BLaER1 treated with 17β-estradiol and CSF1 and Interleukin-3, amounts not matched to agents 10 nM and 100 nM (cell line): ENCODE results near the gene LRRTM3.

Experiments
- H3K27ac ChIP-seq, 11 experiments: shearing (Covaris generic); formaldehyde crosslinking; 2 replicates each; pipeline ENCODE4 v1.8.1; 2022
- H3K27me3 ChIP-seq, 11 experiments: shearing (Covaris generic); formaldehyde crosslinking; 2 replicates each; pipeline ENCODE4 v1.8.1; 2022
- H3K36me3 ChIP-seq, 11 experiments: shearing (Covaris generic); formaldehyde crosslinking; 2 replicates each; pipeline ENCODE4 v1.8.1; 2022
- H3K4me1 ChIP-seq, 10 experiments: shearing (Covaris generic); formaldehyde crosslinking; 2 replicates each; pipeline ENCODE4 v1.8.1; 2022
- H3K4me2 ChIP-seq, 11 experiments: shearing (Covaris generic); formaldehyde crosslinking; 2 replicates each; pipeline ENCODE4 v1.8.1; 2022
- H3K4me3 ChIP-seq, 10 experiments: shearing (Covaris generic); formaldehyde crosslinking; 2 replicates each; pipeline ENCODE4 v1.8.1; 2022
- H3K9ac ChIP-seq, 11 experiments: shearing (Covaris generic); formaldehyde crosslinking; 2 replicates each; pipeline ENCODE4 v1.8.1; 2022
- H3K9me3 ChIP-seq, 11 experiments: shearing (Covaris generic); formaldehyde crosslinking; replicated peaks in 1 of 11; 2 replicates each; pipeline ENCODE4 v1.8.1; 2022
- H4K20me1 ChIP-seq, 11 experiments: shearing (Covaris generic); formaldehyde crosslinking; 2 replicates each; pipeline ENCODE4 v1.8.1; 2022
- Cebpa-rat ChIP-seq, 11 experiments: shearing (Covaris generic); IDR thresholded peaks; 2 replicates each; pipeline ENCODE4 v1.8.1; 2022

The LRRTM3 gene

GRCh38 chr10:67004690-67005089, 78.9 kb downstream of the LRRTM3 start:
- H3K4me3 ChIP-seq, result no peak overlapping the region
- H3K4me2 ChIP-seq, result peak overlapping the region in 7 of 11 experiments; percentile 2 to 65 (median 42); a peak in 11 of 22 replicates
- H4K20me1 ChIP-seq, result no peaks in the 10 kb centered on the region
- H3K9me3 ChIP-seq, result no peaks in the 10 kb centered on the region
- H3K27me3 ChIP-seq, result no peaks in the 10 kb centered on the region
- TF ChIP-seq Cebpa-rat (IDR thresholded peaks at IDR 0.05), result no peak
- H3K36me3 ChIP-seq, result no peaks in the 10 kb centered on the region
- H3K4me1 ChIP-seq, result peaks cover 0 to 37% (median 7%) of the 10 kb centered on the region in 10 experiments; a peak in 12 of 20 replicates
- peak overlapping the region in 3 of 11 experiments; percentile 3 to 24 (median 17); a peak in 3 of 22 replicates for H3K27ac ChIP-seq
- no peak overlapping the region for H3K9ac ChIP-seq

- no peaks in the 10 kb centered on the region for H3K36me3 ChIP-seq
- no peak overlapping the region for H3K27ac ChIP-seq
- no peaks in the 10 kb centered on the region for H3K27me3 ChIP-seq
- TF ChIP-seq Cebpa-rat (IDR thresholded peaks at IDR 0.05), result no peak
- no peak overlapping the region for H3K4me3 ChIP-seq
- no peak overlapping the region for H3K9ac ChIP-seq
- H3K4me2 ChIP-seq, result peak overlapping the region in 5 of 11 experiments; percentile 5 to 65 (median 42); a peak in 6 of 22 replicates
- no peaks in the 10 kb centered on the region for H3K9me3 ChIP-seq
- H4K20me1 ChIP-seq, result no peaks in the 10 kb centered on the region
- H3K4me1 ChIP-seq, result peaks cover 0 to 37% (median 7%) of the 10 kb centered on the region in 10 experiments; a peak in 12 of 20 replicates
Measured at GRCh38 chr10:67005981-67006380, 80.1 kb downstream of the LRRTM3 start.

DNA sequence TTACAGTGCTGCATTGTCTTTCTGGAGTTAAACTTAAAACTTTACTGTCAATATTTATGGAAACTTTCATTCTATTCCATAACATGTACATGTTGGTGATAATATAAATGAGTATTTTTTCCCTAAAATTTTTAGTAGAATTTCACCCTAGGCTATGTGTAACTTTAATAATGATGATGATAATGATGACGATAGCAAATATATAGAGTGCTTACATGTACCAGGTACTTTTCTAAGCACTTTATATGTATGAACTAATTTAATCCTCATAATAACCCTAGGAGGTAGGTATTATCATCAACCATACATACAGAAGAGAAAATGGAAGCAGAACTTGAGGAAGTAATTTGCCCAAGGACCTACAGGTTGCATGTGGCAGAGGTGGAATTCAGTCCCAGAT, 85.6 kb downstream of the LRRTM3 start:
- Histone ChIP-seq H3K36me3 (no peaks in the 10 kb centered on the region), H3K9me3 (no peaks in the 10 kb centered on the region)
- TF ChIP-seq Cebpa-rat (IDR thresholded peaks at IDR 0.05), result no peak

DNA sequence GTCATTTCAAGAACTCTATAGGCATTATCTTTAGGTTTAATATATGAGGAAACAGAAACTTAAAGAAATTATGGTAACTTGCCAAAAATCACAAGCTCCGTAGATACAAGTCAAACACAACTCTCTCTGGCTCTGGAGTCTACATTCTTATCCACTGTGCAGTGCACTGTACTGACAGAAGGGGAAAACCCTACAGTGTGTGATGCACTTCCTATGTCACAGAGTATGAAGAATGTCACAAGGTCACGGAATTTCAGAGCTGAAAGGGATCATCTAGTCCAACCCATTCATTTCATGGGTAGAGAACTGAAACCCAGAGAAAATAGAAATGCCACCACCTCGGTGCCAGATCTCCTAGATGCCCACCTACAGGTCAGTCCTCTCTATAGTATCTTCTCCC, 86.1 kb downstream of the LRRTM3 start:
- no peaks in the 10 kb centered on the region for H3K36me3 ChIP-seq
- H3K27ac ChIP-seq, result no peak overlapping the region
- peak overlapping the region in 2 of 11 experiments; percentile 3 to 47; a peak in 3 of 22 replicates for H3K4me2 ChIP-seq
- H4K20me1 ChIP-seq, result no peaks in the 10 kb centered on the region
- peaks cover 0 to 37% (median 0%) of the 10 kb centered on the region in 10 experiments; a peak in 6 of 20 replicates for H3K4me1 ChIP-seq
- H3K4me3 ChIP-seq, result no peak overlapping the region
- H3K9me3 ChIP-seq, result no peaks in the 10 kb centered on the region
- no peak overlapping the region for H3K9ac ChIP-seq
- H3K27me3 ChIP-seq, result no peaks in the 10 kb centered on the region
- TF ChIP-seq Cebpa-rat (IDR thresholded peaks at IDR 0.05), result no peak

More for the DNA sequence above, 85.6 kb downstream of the LRRTM3 start:
- Histone ChIP-seq H3K4me3 (no peak overlapping the region), H3K27ac (no peak overlapping the region), H3K4me2 (peak overlapping the region in 2 of 11 experiments; percentile 3 to 47; a peak in 3 of 22 replicates), H3K9ac (no peak overlapping the region), H3K27me3 (no peaks in the 10 kb centered on the region), H3K4me1 (peaks cover 0 to 40% (median 0%) of the 10 kb centered on the region in 10 experiments; a peak in 6 of 20 replicates), H4K20me1 (no peaks in the 10 kb centered on the region)

GRCh38 chr10:67015225-67015624, 89.4 kb downstream of the LRRTM3 start:
- H3K36me3 ChIP-seq, result no peaks in the 10 kb centered on the region
- H3K9ac ChIP-seq, result no peak overlapping the region
- no peaks in the 10 kb centered on the region for H4K20me1 ChIP-seq
- peak overlapping the region in 2 of 11 experiments; percentile 16 to 32; a peak in 4 of 22 replicates for H3K27ac ChIP-seq
- H3K4me3 ChIP-seq, result no peak overlapping the region
- H3K27me3 ChIP-seq, result no peaks in the 10 kb centered on the region
- TF ChIP-seq Cebpa-rat (IDR thresholded peaks at IDR 0.05), result no peak
- peaks cover 0 to 35% (median 0%) of the 10 kb centered on the region in 10 experiments; a peak in 6 of 20 replicates for H3K4me1 ChIP-seq
- peak overlapping the region in 4 of 11 experiments; percentile 19 to 63 (median 34); a peak in 5 of 22 replicates for H3K4me2 ChIP-seq
- H3K9me3 ChIP-seq, result no peaks in the 10 kb centered on the region

DNA sequence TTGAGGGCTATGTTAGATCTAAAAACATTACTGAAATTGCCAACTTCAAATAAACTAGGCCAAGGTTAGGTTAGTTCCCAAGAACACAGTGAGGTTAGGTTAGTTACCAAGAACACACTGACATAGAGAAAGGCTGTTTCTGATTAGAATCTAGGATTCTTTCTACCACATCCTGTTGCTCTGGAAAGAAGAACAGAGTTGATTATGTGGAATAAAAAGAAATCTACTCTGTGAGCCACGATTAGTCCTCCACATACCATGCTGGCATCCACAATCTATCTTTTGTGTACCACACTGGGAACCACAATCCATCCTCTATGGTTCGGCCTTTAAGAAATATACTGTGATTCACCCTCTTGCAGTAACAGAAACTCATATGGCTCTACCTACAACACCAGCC, 91.4 kb downstream of the LRRTM3 start:
- no peak for TF ChIP-seq Cebpa-rat (IDR thresholded peaks at IDR 0.05)
- Histone ChIP-seq H3K36me3 (no peaks in the 10 kb centered on the region), H3K4me1 (peaks cover 0 to 28% (median 0%) of the 10 kb centered on the region in 10 experiments; a peak in 6 of 20 replicates), H3K27ac (no peak overlapping the region), H4K20me1 (no peaks in the 10 kb centered on the region), H3K9ac (no peak overlapping the region), H3K9me3 (no peaks in the 10 kb centered on the region), H3K4me2 (no peak overlapping the region), H3K27me3 (no peaks in the 10 kb centered on the region), H3K4me3 (no peak overlapping the region)

DNA sequence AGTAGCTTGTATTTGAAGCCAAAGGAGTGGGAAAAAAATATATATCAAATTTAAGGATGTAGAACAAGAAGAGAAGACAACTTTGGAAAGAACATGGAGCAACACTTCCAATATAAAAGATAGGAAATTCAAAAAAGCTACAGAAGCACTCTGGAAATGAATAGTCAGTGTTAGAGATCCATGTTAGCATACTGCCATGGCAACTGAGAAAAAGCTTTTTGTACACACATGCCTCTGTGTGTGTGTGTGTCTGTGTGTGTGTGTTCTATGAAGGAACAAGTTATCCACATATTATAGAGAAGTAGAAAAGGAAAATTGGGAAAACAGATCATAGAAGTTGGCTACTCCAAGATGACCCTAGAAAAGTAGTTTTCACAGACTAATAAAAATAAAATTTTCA, 96.3 kb downstream of the LRRTM3 start:
- H3K27me3 ChIP-seq, result no peaks in the 10 kb centered on the region
- no peak overlapping the region for H3K27ac ChIP-seq
- H4K20me1 ChIP-seq, result no peaks in the 10 kb centered on the region
- H3K9me3 ChIP-seq, result no peaks in the 10 kb centered on the region
- H3K9ac ChIP-seq, result no peak overlapping the region
- no peaks in the 10 kb centered on the region for H3K4me1 ChIP-seq
- H3K4me2 ChIP-seq, result no peak overlapping the region
- H3K36me3 ChIP-seq, result no peaks in the 10 kb centered on the region
- H3K4me3 ChIP-seq, result no peak overlapping the region
- no peak for TF ChIP-seq Cebpa-rat (IDR thresholded peaks at IDR 0.05)

DNA sequence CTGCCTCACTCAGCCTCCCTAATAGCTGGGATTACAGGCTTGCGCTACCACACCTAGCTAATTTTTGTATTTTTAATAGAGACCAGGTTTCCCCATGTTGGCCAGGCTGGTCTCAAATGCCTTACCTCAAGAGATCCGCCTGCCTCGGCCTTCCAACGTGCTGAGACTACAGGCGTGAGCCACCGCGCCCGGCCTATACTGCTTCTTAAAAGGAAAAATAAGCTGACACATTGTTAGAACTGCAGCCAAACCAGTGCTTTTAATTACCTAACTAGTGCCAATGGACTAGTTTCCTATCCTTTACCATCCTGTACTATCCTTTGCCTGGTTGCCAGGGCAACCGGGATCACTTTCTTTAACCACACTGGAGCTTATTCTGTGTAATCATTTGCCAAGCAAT, 108.0 kb downstream of the LRRTM3 start:
- Histone ChIP-seq H4K20me1 (no peaks in the 10 kb centered on the region), H3K4me2 (no peak overlapping the region), H3K27me3 (no peaks in the 10 kb centered on the region), H3K9ac (no peak overlapping the region), H3K4me3 (no peak overlapping the region), H3K27ac (no peak overlapping the region), H3K36me3 (no peaks in the 10 kb centered on the region), H3K4me1 (peaks cover 0 to 19% (median 4%) of the 10 kb centered on the region in 10 experiments; a peak in 9 of 20 replicates), H3K9me3 (no peaks in the 10 kb centered on the region)
- TF ChIP-seq Cebpa-rat (IDR thresholded peaks at IDR 0.05), result no peak

DNA sequence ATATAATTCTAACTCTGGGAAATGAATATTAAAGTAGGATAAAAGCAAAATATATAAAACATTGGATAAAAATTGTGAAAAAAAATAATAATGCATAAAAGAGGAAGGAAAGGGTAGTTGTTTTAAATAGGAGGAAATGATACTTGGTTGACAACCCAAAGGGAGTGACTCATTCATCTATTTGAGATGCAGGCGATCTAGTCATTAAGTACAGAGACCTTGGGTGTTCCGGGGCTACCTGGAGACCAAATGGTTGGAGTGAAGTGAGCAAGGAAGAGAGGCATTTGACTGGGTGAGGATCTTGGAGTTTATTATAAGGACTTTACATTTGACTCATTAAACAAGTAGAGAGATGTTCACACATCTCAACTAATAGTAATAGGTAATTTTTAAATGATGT, 111.0 kb downstream of the LRRTM3 start:
- no peak for TF ChIP-seq Cebpa-rat (IDR thresholded peaks at IDR 0.05)
- Histone ChIP-seq H3K4me2 (peak overlapping the region in 4 of 11 experiments; percentile 39 to 72 (median 56); a peak in 7 of 22 replicates), H3K4me3 (no peak overlapping the region), H3K36me3 (no peaks in the 10 kb centered on the region), H3K27ac (no peak overlapping the region; a peak in 1 of 22 replicates), H4K20me1 (no peaks in the 10 kb centered on the region), H3K9ac (no peak overlapping the region), H3K27me3 (no peaks in the 10 kb centered on the region), H3K4me1 (peaks cover 0 to 19% (median 4%) of the 10 kb centered on the region in 10 experiments; a peak in 9 of 20 replicates), H3K9me3 (no peaks in the 10 kb centered on the region)

- Histone ChIP-seq H3K4me1 (no peaks in the 10 kb centered on the region), H3K4me2 (no peak overlapping the region), H4K20me1 (no peaks in the 10 kb centered on the region), H3K36me3 (no peaks in the 10 kb centered on the region), H3K4me3 (no peak overlapping the region), H3K9me3 (peaks cover 0 to 4% (median 0%) of the 10 kb centered on the region in 11 experiments; a peak in 1 of 22 replicates), H3K27ac (no peak overlapping the region), H3K27me3 (no peaks in the 10 kb centered on the region), H3K9ac (no peak overlapping the region)
- TF ChIP-seq Cebpa-rat (IDR thresholded peaks at IDR 0.05), result no peak
Measured at GRCh38 chr10:67043041-67043440, 117.2 kb downstream of the LRRTM3 start.
